OCI-LY7 (cell line): ENCODE data around the gene FAM3B. TPM values are rescaled to one million over a fixed set of nuclear protein-coding genes. Genes with fewer than 3 reads are reported as not detected.

Source experiments
- Bru-seq: library from RNA; stranded (reverse); fragments of 400-500 nt; gene quantifications from one replicate; lab custom pipeline; 2021; lab: Mats Ljungman, UMichigan
- BruChase-seq, 2 experiments: library from RNA; stranded (reverse); fragments of 400-500 nt; gene quantifications; one replicate each; lab custom pipeline; 2021; lab: Mats Ljungman, UMichigan
- BruUV-seq: library from RNA; stranded (reverse); fragments of 400-500 nt; replicated peaks from 2 replicates; lab custom pipeline; 2021; lab: Mats Ljungman, UMichigan
- CTCF ChIA-PET: fragments of 300-600 bp; sonication (Branson Sonifier 250); formaldehyde crosslinking; loops from one replicate; lab custom pipeline; 2022; ENCODE audit warnings: antibody characterized with exemption; ENCODE audit not compliant: unreplicated experiment; lab: Charles Lee
- POLR2A ChIA-PET: fragments of 300-600 bp; sonication (Branson Sonifier 250); formaldehyde crosslinking; loops from one replicate; lab custom pipeline; 2022; ENCODE audit warnings: antibody characterized with exemption; lab: Charles Lee
- DNase-seq: peaks from one replicate; pipeline ENCODE4 v3.0.0-alpha.2; 2015; ENCODE audit warnings: low spot score
- H2AFZ ChIP-seq: fragments of 200-600 bp; sonication (generic), shearing (Covaris generic); 2 replicates; pipeline ENCODE4 v1.6.1; 2014; ENCODE audit warnings: mild to moderate bottlenecking, antibody characterized with exemption, low read length, moderate library complexity
- H3K27ac ChIP-seq: fragments of 200-600 bp; sonication (generic); 2 replicates; pipeline ENCODE4 v1.5.1; 2014; ENCODE audit warnings: mixed run types, low read depth, mild to moderate bottlenecking, moderate library complexity, low read length, inconsistent platforms; ENCODE audit not compliant: poor library complexity, severe bottlenecking
- H3K36me3 ChIP-seq: fragments of 200-600 bp; sonication (generic); 2 replicates; pipeline ENCODE4 v1.6.1; 2014; ENCODE audit warnings: mild to moderate bottlenecking, antibody characterized with exemption, low read length, moderate library complexity, mixed read lengths; ENCODE audit not compliant: insufficient read depth
- H3K4me1 ChIP-seq: fragments of 200-600 bp; sonication (generic); 2 replicates; pipeline ENCODE4 v1.5.1; 2014; ENCODE audit warnings: mild to moderate bottlenecking, low read length; ENCODE audit not compliant: insufficient read depth, poor library complexity, severe bottlenecking
- H3K4me2 ChIP-seq: fragments of 200-600 bp; sonication (generic); 2 replicates; pipeline ENCODE4 v1.6.1; 2014; ENCODE audit warnings: mild to moderate bottlenecking, low read length
- H3K4me3 ChIP-seq: fragments of 200-600 bp; sonication (generic); 2 replicates; pipeline ENCODE4 v1.5.1; 2014; ENCODE audit warnings: mild to moderate bottlenecking, low read depth, low read length; ENCODE audit not compliant: poor library complexity, severe bottlenecking
- H3K79me2 ChIP-seq: fragments of 200-600 bp; sonication (generic); 2 replicates; pipeline ENCODE4 v1.6.1; 2016; ENCODE audit warnings: low read depth, mild to moderate bottlenecking, low read length, moderate library complexity, mixed read lengths; ENCODE audit not compliant: insufficient read depth
- H3K9me2 ChIP-seq: fragments of 200-600 bp; sonication (generic); 2 replicates; pipeline ENCODE4 v1.6.1; 2016; ENCODE audit warnings: mild to moderate bottlenecking, low read length, mixed read lengths; ENCODE audit not compliant: insufficient read depth
- H3K9me3 ChIP-seq: fragments of 200-600 bp; sonication (generic); 2 replicates; pipeline ENCODE4 v1.6.1; 2014; ENCODE audit warnings: mild to moderate bottlenecking, mixed run types, low read length, mixed read lengths
- H4K20me1 ChIP-seq: fragments of 200-600 bp; sonication (generic); 2 replicates; pipeline ENCODE4 v1.6.1; 2014; ENCODE audit warnings: mild to moderate bottlenecking, antibody characterized with exemption, low read length, moderate library complexity, mixed read lengths; ENCODE audit not compliant: insufficient read depth
- CTCF ChIP-seq: fragments of 200-600 bp; sonication (generic); conservative IDR thresholded peaks from 2 replicates; pipeline ENCODE4 v1.5.1; 2014; ENCODE audit warnings: mild to moderate bottlenecking, antibody characterized with exemption, low read length, moderate library complexity, mixed read lengths
- EZH2phosphoT487 ChIP-seq: fragments of 200-600 bp; sonication (generic); IDR thresholded peaks from 2 replicates; pipeline ENCODE4 v1.6.1; 2018; ENCODE audit warnings: low read depth, borderline replicate concordance, mild to moderate bottlenecking, mixed run types, antibody characterized with exemption, low read length, moderate library complexity, mixed read lengths
- intact Hi-C: fragments of 100-400 bp; cut with micrococcal nuclease; formaldehyde crosslinking; loops from one replicate; pipeline ENCODE4 v1.10.0; 2022; ENCODE audit not compliant: unreplicated experiment
- long read RNA-seq: library from polyadenylated mRNA; stranded (forward); transcript quantifications from one replicate; pipeline ENCODE4 v2.0.0, GENCODE V29; 2022
- total RNA-seq, 2 experiments: library from RNA; depleted of rRNA in 1 of 2; stranded (reverse); fragments of >200 nt in 1 of 2; shearing (Covaris generic) in 1 of 2; gene quantifications; 2 replicates each; pipeline ENCODE4 v1.2.3, GENCODE V29; 2014 to 2022

Gene FAM3B
- total RNA-seq (2014; rRNA removed; shearing (Covaris generic)), result 0.19 TPM in 1 of 2 replicates, not detected in the other
- not detected in 2 replicates for total RNA-seq (2022)
- percentile 10 among the genes with signal in this experiment for Bru-seq, nascent RNA
- BruChase-seq, experiment 1, labeled RNA remaining after a 6-hour chase, result percentile 8 among the genes with signal in this experiment
- percentile 9 among the genes with signal in this experiment for BruChase-seq, experiment 2, labeled RNA remaining after a 2-hour chase
- long read RNA-seq, partial matches to known transcripts, result 0 of 2 reads
- long read RNA-seq, other reads (novel, unspliced or antisense), result 2 of 2 reads

DNA sequence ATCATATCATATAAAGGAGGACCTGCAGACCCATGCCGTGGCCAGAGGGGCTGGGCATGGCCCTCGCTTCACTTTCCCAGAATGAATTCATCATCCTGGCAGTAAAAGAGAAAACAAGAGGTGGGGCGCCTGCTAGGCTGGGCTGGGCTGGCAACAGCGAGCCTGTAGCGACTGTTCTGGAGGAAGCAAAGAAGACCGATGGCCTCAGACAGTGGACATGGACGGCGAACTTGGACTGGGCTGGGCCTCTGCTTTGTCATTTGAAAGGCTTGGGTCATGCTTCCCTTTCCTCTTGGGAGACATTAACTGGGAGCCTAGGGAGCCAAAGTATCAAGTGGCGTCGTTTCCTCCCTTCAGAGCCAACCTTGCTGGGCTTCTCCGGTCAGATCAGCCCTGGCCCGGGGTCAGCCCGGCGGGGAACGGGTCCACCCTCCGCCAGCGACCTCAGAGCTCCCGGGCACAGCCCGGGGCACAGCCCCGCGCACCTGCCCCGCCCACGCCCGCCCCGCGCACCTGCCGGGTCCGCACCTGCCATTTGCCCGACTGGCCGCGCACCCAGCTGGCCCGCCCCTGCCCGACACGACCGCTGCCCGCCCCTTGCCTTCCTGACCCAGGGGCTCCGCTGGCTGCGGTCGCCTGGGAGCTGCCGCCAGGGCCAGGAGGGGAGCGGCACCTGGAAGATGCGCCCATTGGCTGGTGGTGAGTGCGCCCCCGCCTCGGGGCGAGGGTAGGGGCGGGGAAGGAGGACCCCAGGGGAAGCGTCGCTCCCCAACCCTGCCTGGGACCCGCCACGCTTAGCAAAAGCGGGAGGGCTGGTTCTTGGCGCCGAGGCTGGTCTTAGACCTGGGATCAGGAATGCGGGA is at the start of gene FAM3B:
FAM3B (plus strand) TSS at position 602 of the 863 bp plus-strand sequence; CDS start at position 681, 79 bp downstream.
- H3K4me3 ChIP-seq, result no peak within 1 kb of the TSS
- ChIA-PET POLR2A (no interaction called here), CTCF (no interaction called here)
- H3K27ac ChIP-seq, result no peak within 1 kb of the TSS
- no peak for DNase-seq
- H3K79me2 ChIP-seq, result no peaks in the 10 kb centered on the region
- H3K4me2 ChIP-seq, result no peak within 1 kb of the TSS
- intact Hi-C loops, result no loop called here
- BruUV-seq, result no TSS peak
- H3K9me3 ChIP-seq, result no peaks in the 10 kb centered on the region
- H3K4me1 ChIP-seq, result peaks cover 24% of the 10 kb centered on the region
- no peaks in the 10 kb centered on the region for H3K9me2 ChIP-seq
- TF ChIP-seq EZH2phosphoT487 (no peak), CTCF (no peak)
- H4K20me1 ChIP-seq, result no peaks in the 10 kb centered on the region
- H3K36me3 ChIP-seq, result no peaks in the 10 kb centered on the region
- no peak within 1 kb of the TSS for H2AFZ ChIP-seq

GRCh38 chr21:41267346-41267745 is 49.3 kb upstream of the FAM3B start:
- no peak overlapping the region for H2AFZ ChIP-seq

More at GRCh38 chr21:41267346-41267745, 49.3 kb upstream of the FAM3B start:
- Histone ChIP-seq H3K79me2 (no peaks in the 10 kb centered on the region), H3K36me3 (no peaks in the 10 kb centered on the region), H3K4me2 (no peak overlapping the region), H3K27ac (no peak overlapping the region), H3K4me3 (no peak overlapping the region), H3K9me3 (peaks cover 5% of the 10 kb centered on the region; the same call in 1 of the 2 replicates), H4K20me1 (no peaks in the 10 kb centered on the region), H3K9me2 (no peaks in the 10 kb centered on the region), H3K4me1 (no peaks in the 10 kb centered on the region)
- no peak for DNase-seq
- intact Hi-C loops, result no loop called here
- no TSS peak for BruUV-seq
- POLR2A ChIA-PET, result no interaction called here
- CTCF ChIA-PET, result no interaction called here
- no peak for TF ChIP-seq CTCF
- TF ChIP-seq EZH2phosphoT487, result no peak
